GM19193 (cell line): ENCODE results near the gene RASSF5.

Experiments used
- POLR2A ChIP-seq: IDR thresholded peaks from 4 replicates; pipeline ENCODE4 v1.6.1; 2011; ENCODE audit not compliant: insufficient read depth, insufficient read length; ENCODE audit errors: extremely low read depth

Gene RASSF5

GRCh38 chr1:206469933-206470691 lies 37.2 kb upstream of the RASSF5 start, which contains the start of gene IKBKE:
Gene IKBKE (plus strand): TSS chr1:206470476. CDS start chr1:206473228, 2,752 bp downstream.
- TF ChIP-seq POLR2A = peak; percentile 61

- TF ChIP-seq POLR2A = peak; percentile 67
Measured at GRCh38 chr1:206470692-206471414, 36.5 kb upstream of the RASSF5 start.

- TF ChIP-seq POLR2A = no peak
Measured at GRCh38 chr1:206471415-206471801, 35.9 kb upstream of the RASSF5 start.

GRCh38 chr1:206472024-206472423 lies 35.3 kb upstream of the RASSF5 start:
- no peak for TF ChIP-seq POLR2A

GRCh38 chr1:206472454-206472853 lies 34.9 kb upstream of the RASSF5 start:
- TF ChIP-seq POLR2A = no peak

GRCh38 chr1:206472886-206473285 lies 34.4 kb upstream of the RASSF5 start:
- no peak for TF ChIP-seq POLR2A

GRCh38 chr1:206476058-206476457 lies 31.3 kb upstream of the RASSF5 start:
- TF ChIP-seq POLR2A = no peak

- no peak for TF ChIP-seq POLR2A
Measured at GRCh38 chr1:206476591-206476990, 30.7 kb upstream of the RASSF5 start.

- no peak for TF ChIP-seq POLR2A
Measured at GRCh38 chr1:206477110-206477509, 30.2 kb upstream of the RASSF5 start.

GRCh38 chr1:206477581-206478380 lies 29.6 kb upstream of the RASSF5 start:
- no peak for TF ChIP-seq POLR2A

- no peak for TF ChIP-seq POLR2A
Measured at GRCh38 chr1:206478746-206479145, 28.6 kb upstream of the RASSF5 start.

- no peak for TF ChIP-seq POLR2A
Measured at GRCh38 chr1:206479183-206480125, 27.9 kb upstream of the RASSF5 start.

- TF ChIP-seq POLR2A = no peak
Measured at GRCh38 chr1:206480211-206480610, 27.1 kb upstream of the RASSF5 start.

GRCh38 chr1:206482611-206483010 lies 24.7 kb upstream of the RASSF5 start:
- TF ChIP-seq POLR2A = no peak
